ENCODE measurements around the gene NCKAP1. TPM values are rescaled to one million over a fixed set of nuclear protein-coding genes. Genes with fewer than 3 reads are reported as not detected.
A peak's percentile ranks its signal among the peaks of the same experiment; 100 is the strongest.

Gene NCKAP1
- total and polyA plus RNA-seq, 2 donors (not counting 1 experiment from before 2014, with no cell fraction given), result 141 to 219 TPM

DNA sequence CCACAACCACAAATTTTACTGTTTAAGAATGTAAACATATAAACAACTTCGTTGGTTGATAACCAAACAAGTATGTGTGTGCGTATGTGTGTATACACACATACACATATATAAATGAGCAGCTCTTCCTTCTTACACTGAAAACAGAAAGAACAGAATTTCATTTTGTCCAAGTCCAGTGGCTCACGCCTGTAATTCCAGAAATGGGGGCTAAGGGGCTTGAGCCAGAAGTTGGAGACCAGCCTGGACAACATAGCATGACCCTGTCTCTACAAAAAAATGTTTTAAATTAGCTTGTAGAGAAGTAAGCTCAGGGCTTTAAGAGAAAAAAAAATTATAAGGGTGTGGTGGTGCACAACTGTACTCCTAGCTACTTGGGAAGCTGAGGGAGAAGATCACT lies 12.3 kb downstream of the NCKAP1 start:
- H3K79me2 ChIP-seq (ENCODE audit: control insufficient read depth, insufficient read depth, low read length), result peaks cover 90% of the 10 kb centered on the region
- H3K9ac ChIP-seq (ENCODE audit: insufficient read depth, low read length), result no peak overlapping the region
- peaks cover 8% of the 10 kb centered on the region for H4K20me1 ChIP-seq (ENCODE audit: control insufficient read depth, extremely low read depth, insufficient read depth, low read length)
- no peak for TF ChIP-seq EZH2 (IDR thresholded peaks at IDR 0.05; ENCODE audit: low read length, missing control alignments)
- TF ChIP-seq, protein P1, sequence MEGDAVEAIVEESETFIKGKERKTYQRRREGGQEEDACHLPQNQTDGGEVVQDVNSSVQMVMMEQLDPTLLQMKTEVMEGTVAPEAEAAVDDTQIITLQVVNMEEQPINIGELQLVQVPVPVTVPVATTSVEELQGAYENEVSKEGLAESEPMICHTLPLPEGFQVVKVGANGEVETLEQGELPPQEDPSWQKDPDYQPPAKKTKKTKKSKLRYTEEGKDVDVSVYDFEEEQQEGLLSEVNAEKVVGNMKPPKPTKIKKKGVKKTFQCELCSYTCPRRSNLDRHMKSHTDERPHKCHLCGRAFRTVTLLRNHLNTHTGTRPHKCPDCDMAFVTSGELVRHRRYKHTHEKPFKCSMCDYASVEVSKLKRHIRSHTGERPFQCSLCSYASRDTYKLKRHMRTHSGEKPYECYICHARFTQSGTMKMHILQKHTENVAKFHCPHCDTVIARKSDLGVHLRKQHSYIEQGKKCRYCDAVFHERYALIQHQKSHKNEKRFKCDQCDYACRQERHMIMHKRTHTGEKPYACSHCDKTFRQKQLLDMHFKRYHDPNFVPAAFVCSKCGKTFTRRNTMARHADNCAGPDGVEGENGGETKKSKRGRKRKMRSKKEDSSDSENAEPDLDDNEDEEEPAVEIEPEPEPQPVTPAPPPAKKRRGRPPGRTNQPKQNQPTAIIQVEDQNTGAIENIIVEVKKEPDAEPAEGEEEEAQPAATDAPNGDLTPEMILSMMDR (conservative IDR thresholded peaks at IDR 0.05 in 1 of 2, IDR thresholded peaks at IDR 0.05 in 1 of 2; ENCODE audit: low read depth in 1 of 2, low read length in 2 of 2), result no peak
- H3K36me3 ChIP-seq (ENCODE audit: control insufficient read depth, insufficient read depth, low read length), result no peaks in the 10 kb centered on the region
- H2AFZ ChIP-seq (ENCODE audit: low read length), result no peak overlapping the region
- no peaks in the 10 kb centered on the region for H3K9me3 ChIP-seq (ENCODE audit: control insufficient read depth, insufficient read depth, low read depth, low read length)
- peak overlapping the region; percentile 9 for H3K4me2 ChIP-seq (ENCODE audit: extremely low read depth, insufficient read depth, low read length)
- DNase-seq (ENCODE audit: low read depth in 2 of 2), result no peak
- no peaks in the 10 kb centered on the region for H3K4me1 ChIP-seq (ENCODE audit: control insufficient read depth, extremely low read depth, insufficient read depth, low read length)
- no peaks in the 10 kb centered on the region for H3K27me3 ChIP-seq (ENCODE audit: control insufficient read depth, insufficient read depth, low read length)
- no peak overlapping the region for H3K27ac ChIP-seq (ENCODE audit: insufficient read depth, low read length)
- H3K4me3 ChIP-seq (replicated peaks in 1 of 4; ENCODE audit: control extremely low read depth in 1 of 4, insufficient read depth in 1 of 4, low read depth in 3 of 4, low read length in 4 of 4), result no peak overlapping the region

DNA sequence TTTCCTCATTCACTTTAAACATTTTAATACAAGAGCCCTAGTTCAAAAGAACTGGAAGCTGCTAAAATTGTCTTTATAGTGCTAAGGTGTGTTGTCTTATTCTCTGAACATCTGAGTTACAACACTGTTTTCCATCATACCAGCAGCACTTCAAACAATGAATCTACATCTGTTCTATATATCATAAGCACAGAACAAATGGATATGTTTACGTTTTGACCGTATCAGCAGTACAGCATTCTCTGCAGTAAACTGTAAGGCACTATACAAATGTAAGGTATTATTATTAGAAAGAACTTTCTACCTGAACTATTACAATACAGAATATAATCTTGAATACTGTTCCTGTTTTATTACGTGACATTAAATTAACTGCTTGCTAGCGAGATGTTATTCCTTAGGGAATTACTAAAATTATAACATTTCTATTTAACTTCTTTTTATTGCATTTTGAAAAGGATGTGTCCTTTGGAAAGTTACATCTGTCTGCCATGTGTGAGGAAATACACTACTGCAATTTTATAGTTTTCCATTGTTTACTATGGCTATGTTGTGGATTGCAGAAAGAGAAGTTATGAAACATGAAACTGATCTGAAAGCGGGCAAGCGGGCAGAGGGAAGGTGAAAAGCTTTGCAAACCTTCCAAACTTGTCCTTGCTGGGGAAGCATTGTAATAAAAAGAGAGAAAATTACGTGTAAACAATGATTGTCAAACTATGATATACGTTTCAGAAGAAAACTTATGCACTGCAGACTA lies 13.7 kb downstream of the NCKAP1 start:
- H3K4me2 ChIP-seq (ENCODE audit: extremely low read depth, insufficient read depth, low read length), result peak overlapping the region; percentile 2
- peaks cover 7% of the 10 kb centered on the region for H4K20me1 ChIP-seq (ENCODE audit: control insufficient read depth, extremely low read depth, insufficient read depth, low read length)

DNA sequence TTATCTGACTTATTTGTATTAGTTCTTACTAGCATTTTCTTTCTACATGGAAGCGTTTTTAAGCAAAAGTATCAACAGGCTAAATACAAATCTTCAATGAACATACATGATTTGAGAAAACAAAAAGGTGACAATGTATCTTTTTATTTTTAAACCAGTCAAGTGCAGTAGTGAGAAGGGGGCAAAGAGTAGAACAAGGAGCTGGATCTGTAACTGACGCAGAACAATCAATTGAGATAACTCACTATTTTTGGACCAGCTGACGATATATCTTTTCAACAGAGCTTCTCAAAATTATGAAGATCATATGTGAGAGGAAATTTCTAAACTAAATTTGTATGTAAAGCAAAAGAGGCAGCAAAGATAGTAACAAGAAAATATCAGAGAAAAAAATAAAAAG lies 15.5 kb downstream of the NCKAP1 start:
- Histone ChIP-seq H3K27ac (ENCODE audit: insufficient read depth, low read length) (no peak overlapping the region), H3K9ac (ENCODE audit: insufficient read depth, low read length) (no peak overlapping the region), H3K4me3 (replicated peaks in 1 of 4; ENCODE audit: control extremely low read depth in 1 of 4, insufficient read depth in 1 of 4, low read depth in 3 of 4, low read length in 4 of 4) (no peak overlapping the region), H3K36me3 (ENCODE audit: control insufficient read depth, insufficient read depth, low read length) (no peaks in the 10 kb centered on the region), H3K79me2 (ENCODE audit: control insufficient read depth, insufficient read depth, low read length) (peaks cover 85% of the 10 kb centered on the region), H3K27me3 (ENCODE audit: control insufficient read depth, insufficient read depth, low read length) (no peaks in the 10 kb centered on the region), H3K4me2 (ENCODE audit: extremely low read depth, insufficient read depth, low read length) (no peak overlapping the region), H2AFZ (ENCODE audit: low read length) (no peak overlapping the region), H3K9me3 (ENCODE audit: control insufficient read depth, insufficient read depth, low read depth, low read length) (no peaks in the 10 kb centered on the region), H4K20me1 (ENCODE audit: control insufficient read depth, extremely low read depth, insufficient read depth, low read length) (peaks cover 2% of the 10 kb centered on the region), H3K4me1 (ENCODE audit: control insufficient read depth, extremely low read depth, insufficient read depth, low read length) (no peaks in the 10 kb centered on the region)
- TF ChIP-seq, protein P1 (conservative IDR thresholded peaks at IDR 0.05 in 1 of 2, IDR thresholded peaks at IDR 0.05 in 1 of 2; ENCODE audit: low read depth in 1 of 2, low read length in 2 of 2), result no peak
- TF ChIP-seq EZH2 (IDR thresholded peaks at IDR 0.05; ENCODE audit: low read length, missing control alignments), result no peak
- no peak for DNase-seq (ENCODE audit: low read depth in 2 of 2)

More for the DNA sequence above, 13.7 kb downstream of the NCKAP1 start:
- H3K36me3 ChIP-seq (ENCODE audit: control insufficient read depth, insufficient read depth, low read length), result no peaks in the 10 kb centered on the region
- H3K27me3 ChIP-seq (ENCODE audit: control insufficient read depth, insufficient read depth, low read length), result no peaks in the 10 kb centered on the region
- H2AFZ ChIP-seq (ENCODE audit: low read length), result no peak overlapping the region
- peaks cover 87% of the 10 kb centered on the region for H3K79me2 ChIP-seq (ENCODE audit: control insufficient read depth, insufficient read depth, low read length)
- H3K4me1 ChIP-seq (ENCODE audit: control insufficient read depth, extremely low read depth, insufficient read depth, low read length), result no peaks in the 10 kb centered on the region
- DNase-seq (ENCODE audit: low read depth in 2 of 2), result peak in 1 of 2 donors; percentile 61
- H3K9ac ChIP-seq (ENCODE audit: insufficient read depth, low read length), result no peak overlapping the region
- TF ChIP-seq EZH2 (IDR thresholded peaks at IDR 0.05; ENCODE audit: low read length, missing control alignments), result no peak
- TF ChIP-seq, protein P1 (conservative IDR thresholded peaks at IDR 0.05 in 1 of 2, IDR thresholded peaks at IDR 0.05 in 1 of 2; ENCODE audit: low read depth in 1 of 2, low read length in 2 of 2), result no peak
- H3K27ac ChIP-seq (ENCODE audit: insufficient read depth, low read length), result no peak overlapping the region
- no peaks in the 10 kb centered on the region for H3K9me3 ChIP-seq (ENCODE audit: control insufficient read depth, insufficient read depth, low read depth, low read length)
- H3K4me3 ChIP-seq (replicated peaks in 1 of 4; ENCODE audit: control extremely low read depth in 1 of 4, insufficient read depth in 1 of 4, low read depth in 3 of 4, low read length in 4 of 4), result no peak overlapping the region

Measured in fibroblast of lung (primary cell).